ENCODE results near the gene RALGPS1. TPM values are rescaled to one million over a fixed set of nuclear protein-coding genes. Genes with fewer than 3 reads are reported as not detected.

RALGPS1 gene, protein sequence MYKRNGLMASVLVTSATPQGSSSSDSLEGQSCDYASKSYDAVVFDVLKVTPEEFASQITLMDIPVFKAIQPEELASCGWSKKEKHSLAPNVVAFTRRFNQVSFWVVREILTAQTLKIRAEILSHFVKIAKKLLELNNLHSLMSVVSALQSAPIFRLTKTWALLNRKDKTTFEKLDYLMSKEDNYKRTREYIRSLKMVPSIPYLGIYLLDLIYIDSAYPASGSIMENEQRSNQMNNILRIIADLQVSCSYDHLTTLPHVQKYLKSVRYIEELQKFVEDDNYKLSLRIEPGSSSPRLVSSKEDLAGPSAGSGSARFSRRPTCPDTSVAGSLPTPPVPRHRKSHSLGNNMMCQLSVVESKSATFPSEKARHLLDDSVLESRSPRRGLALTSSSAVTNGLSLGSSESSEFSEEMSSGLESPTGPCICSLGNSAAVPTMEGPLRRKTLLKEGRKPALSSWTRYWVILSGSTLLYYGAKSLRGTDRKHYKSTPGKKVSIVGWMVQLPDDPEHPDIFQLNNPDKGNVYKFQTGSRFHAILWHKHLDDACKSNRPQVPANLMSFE
- total RNA-seq = 1.6 and 2.3 TPM in 2 replicates

DNA sequence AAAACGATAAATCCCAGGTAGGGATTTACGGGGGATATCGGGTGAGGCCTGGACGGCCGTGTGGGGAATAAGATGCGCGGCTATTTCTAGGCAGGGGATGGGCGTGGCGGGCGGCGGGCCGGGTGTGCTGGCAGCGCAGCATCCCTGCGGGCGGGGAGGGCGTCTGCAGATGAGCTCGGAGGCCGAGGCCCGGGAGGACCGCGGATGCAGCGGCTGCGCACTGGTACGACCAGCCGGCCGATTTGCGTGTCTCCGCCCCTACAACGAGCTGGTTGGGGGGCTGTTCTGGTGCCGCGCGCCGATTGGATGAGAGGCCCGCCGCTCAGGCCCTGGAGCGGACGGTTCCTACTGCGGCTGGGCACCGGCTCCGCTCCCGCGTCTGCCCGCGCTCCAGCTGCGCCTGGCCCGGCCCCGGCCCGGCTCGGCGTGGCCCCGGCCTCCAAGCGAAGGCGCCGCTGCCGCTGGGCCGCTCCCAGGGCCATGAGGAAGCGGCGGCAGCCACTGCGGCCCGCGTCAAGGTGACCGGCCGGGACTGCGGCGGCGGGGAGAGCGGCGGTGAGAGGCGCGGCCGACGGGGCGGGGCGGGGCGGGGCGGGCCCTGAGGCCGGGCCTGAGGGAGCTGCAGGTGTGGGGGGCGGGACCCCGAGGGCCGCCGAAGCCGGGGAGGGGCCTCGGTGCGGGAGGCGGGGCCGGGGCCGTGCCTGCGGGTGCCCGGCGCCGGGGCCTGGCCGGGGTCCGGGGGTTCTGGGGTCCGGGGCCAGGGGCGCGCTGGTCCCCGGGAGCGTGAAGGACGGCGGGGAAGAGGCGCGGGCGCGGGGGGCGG is at the start of gene RALGPS1:
RALGPS1 (plus strand) TSS at position 325 of the 823 bp plus-strand sequence. CDS start 47,508 bp downstream, outside the sequence.

DNA sequence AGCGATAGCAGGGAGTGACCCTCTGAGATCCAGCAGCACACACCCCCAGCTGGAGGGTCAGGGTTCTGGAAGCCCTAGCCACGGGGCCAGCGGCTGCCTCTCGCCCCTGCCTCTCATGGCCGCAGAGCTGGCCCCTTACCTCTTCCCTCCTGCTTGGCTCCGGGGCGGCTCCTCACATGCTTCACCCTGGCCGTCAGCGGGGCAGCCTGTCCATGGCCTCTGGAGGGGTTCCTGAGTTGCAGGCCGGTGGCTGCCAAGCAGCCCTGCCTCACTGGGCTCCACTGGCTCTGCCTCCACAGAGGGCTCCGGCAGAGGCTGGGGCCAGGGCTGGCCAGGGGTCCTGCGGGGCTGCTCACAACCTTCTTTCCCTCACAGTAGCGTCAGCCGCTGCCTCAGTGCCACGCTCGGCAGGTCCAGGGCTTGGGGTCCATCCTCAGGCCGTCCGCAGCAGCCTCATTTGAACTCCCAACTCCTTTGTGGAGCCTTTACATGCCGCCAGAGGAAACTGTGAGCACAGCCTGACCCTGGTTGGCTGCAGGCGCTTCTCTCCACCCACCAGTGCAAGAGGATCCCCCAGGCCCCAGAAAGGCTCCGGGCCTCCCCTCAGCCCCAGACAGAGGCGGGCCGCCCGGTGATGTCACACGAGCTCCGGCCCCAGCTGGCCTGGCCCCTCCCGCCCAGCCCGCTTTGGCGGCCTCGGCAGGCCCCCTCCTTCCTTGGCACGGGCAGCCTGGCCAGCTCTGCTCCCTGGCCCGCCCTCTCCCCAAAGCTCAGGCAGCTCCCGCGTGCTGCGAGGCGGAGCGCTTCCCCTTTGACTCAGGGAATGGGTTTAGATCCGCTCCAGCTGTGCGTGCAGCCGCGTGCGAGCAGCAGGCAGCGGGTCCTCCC is 207.8 kb downstream of the RALGPS1 start, which contains the start of gene ANGPTL2:
ANGPTL2 (minus strand) TSS at position 460 of the 888 bp plus-strand sequence. CDS start 13,904 bp downstream, outside the sequence.

DNA sequence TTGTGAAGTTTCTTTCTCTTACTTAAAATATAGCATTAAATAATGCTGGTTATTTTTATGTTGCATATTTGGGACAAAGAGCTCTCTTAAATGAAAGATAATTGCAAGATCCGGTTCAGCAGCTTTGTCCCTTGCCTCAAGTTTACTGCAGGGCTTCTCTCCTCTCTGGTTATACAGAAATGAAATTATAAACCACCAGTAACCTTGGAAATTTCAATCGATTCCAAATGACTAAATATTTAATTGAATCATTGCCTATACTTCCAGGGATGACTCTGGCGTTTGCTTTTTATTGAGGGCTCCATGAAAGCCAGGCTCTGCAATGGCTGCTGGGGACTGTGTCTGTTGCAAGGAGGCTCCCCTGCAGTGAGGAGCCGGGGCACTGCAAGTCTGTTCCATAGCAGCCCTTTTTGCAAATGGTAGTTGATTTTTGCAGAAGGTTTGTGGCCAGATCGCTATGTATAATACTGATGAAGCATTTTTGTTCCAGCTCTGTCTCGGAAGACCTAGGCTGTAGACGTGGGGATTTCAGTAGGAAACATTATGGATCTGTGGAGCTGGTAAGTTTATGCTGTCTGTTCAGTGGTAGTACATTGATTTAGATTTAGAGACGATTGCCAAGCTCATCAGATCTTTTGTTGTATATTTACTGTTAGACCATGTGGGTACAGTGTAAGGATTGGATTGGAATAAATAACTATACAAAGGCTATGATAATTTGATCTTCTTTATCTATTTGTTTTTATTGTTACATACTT is 350.1 kb downstream of the RALGPS1 start, which contains the start of gene GARNL3:
GARNL3 (plus strand) TSS at position 313 of the 758 bp plus-strand sequence; CDS start at position 417, 104 bp downstream.

Other genes starting within 250 kb of the RALGPS1 start
- 3.7 and 3.9 TPM in 2 replicates for gene ZBTB43, start 109.7 kb upstream of the RALGPS1 start, total RNA-seq
- gene ZBTB34, start 54.1 kb upstream of the RALGPS1 start, total RNA-seq = 3.0 and 4.4 TPM in 2 replicates
- gene ANGPTL2, start 207.9 kb downstream of the RALGPS1 start, total RNA-seq = 13.6 and 14.1 TPM in 2 replicates